K562 (cell line): Measurements from ENCODE around the gene HAGHL. TPM values are rescaled to one million over a fixed set of nuclear protein-coding genes. Genes with fewer than 3 reads are reported as not detected.

Experiments
- CBX1 ChIP-seq: sonication (generic); IDR thresholded peaks from 2 replicates; pipeline ENCODE4 v1.6.1; 2016; ENCODE audit warnings: antibody characterized with exemption, low read depth, mild to moderate bottlenecking
- EP400 ChIP-seq: fragments of 450-650 bp; IDR thresholded peaks from 2 replicates; pipeline ENCODE4 v1.6.1; 2017; ENCODE audit warnings: antibody characterized with exemption, mild to moderate bottlenecking, moderate library complexity
- GATAD2A ChIP-seq: fragments of 450-650 bp; IDR thresholded peaks from 2 replicates; pipeline ENCODE4 v1.6.1; 2017
- GTF2B ChIP-seq: IDR thresholded peaks from 2 replicates; pipeline ENCODE4 v1.6.1; 2011; ENCODE audit not compliant: insufficient read length; ENCODE audit errors: extremely low read depth
- HDAC1 ChIP-seq, 2 experiments: fragments of 450-650 bp; IDR thresholded peaks; 2 replicates each; pipeline ENCODE4 v1.6.1; 2016 to 2017; ENCODE audit warnings: inconsistent platforms in 1 of 2, mild to moderate bottlenecking in 1 of 2, moderate library complexity in 1 of 2
- HDAC2 ChIP-seq: fragments of 450-650 bp; IDR thresholded peaks from 2 replicates; pipeline ENCODE4 v1.6.1; 2016; ENCODE audit warnings: mild to moderate bottlenecking
- ID3 ChIP-seq, 2 experiments: fragments of 250-450 bp in 1 of 2; fragments of 450-650 bp in 1 of 2; sonication (Bioruptor Pico) in 1 of 2; IDR thresholded peaks; 2 replicates each; pipeline versions ENCODE4 v1.6.1 to v1.8.0; 2016 to 2021; ENCODE audit warnings: mild to moderate bottlenecking in 2 of 2, moderate library complexity in 2 of 2, missing compliant biosample characterization in 1 of 2, missing genetic modification characterization in 1 of 2
- KAT2B ChIP-seq: IDR thresholded peaks from one replicate; pipeline ENCODE4 v1.6.1; 2012; ENCODE audit warnings: low read depth, mild to moderate bottlenecking, control low read depth, inconsistent platforms, low read length, moderate library complexity
- KAT8 ChIP-seq: fragments of 450-650 bp; IDR thresholded peaks from 2 replicates; pipeline ENCODE4 v1.6.1; 2016; ENCODE audit warnings: low read depth, mild to moderate bottlenecking
- MEF2A ChIP-seq: IDR thresholded peaks from 2 replicates; pipeline ENCODE4 v1.6.1; 2011; ENCODE audit warnings: low read depth, mild to moderate bottlenecking, low read length, moderate library complexity; ENCODE audit not compliant: control insufficient read depth
- RAD21 ChIP-seq, 2 experiments: fragments of 250-450 bp in 1 of 2; fragments of 450-650 bp in 1 of 2; sonication (Bioruptor Pico) in 1 of 2; formaldehyde crosslinking in 1 of 2; IDR thresholded peaks in 1 of 2; conservative IDR thresholded peaks in 1 of 2; 2 replicates each; pipeline versions ENCODE4 v1.4.0 to v1.8.0; 2020 to 2022; ENCODE audit warnings: mild to moderate bottlenecking in 2 of 2, moderate library complexity in 1 of 2
- RAD51 ChIP-seq: fragments of 450-650 bp; IDR thresholded peaks from 2 replicates; pipeline ENCODE4 v1.7.1; 2016; ENCODE audit warnings: low read depth, mild to moderate bottlenecking, borderline replicate concordance
- RERE ChIP-seq: sonication (generic); formaldehyde crosslinking; IDR thresholded peaks from 2 replicates; pipeline ENCODE4 v1.8.0; 2023; ENCODE audit warnings: missing genetic modification reagents, mild to moderate bottlenecking, borderline replicate concordance
- TEAD4 ChIP-seq, 2 experiments: sonication (generic) in 1 of 2; formaldehyde crosslinking in 1 of 2; IDR thresholded peaks; 2 replicates each; pipeline versions ENCODE4 v1.6.1 to v1.8.0; 2012 to 2022; ENCODE audit warnings: borderline replicate concordance in 1 of 2, inconsistent platforms in 1 of 2, low read length in 1 of 2, mild to moderate bottlenecking in 1 of 2, missing genetic modification reagents in 1 of 2
- TGIF2 ChIP-seq: sonication (generic); formaldehyde crosslinking; IDR thresholded peaks from 2 replicates; pipeline ENCODE4 v1.8.1; 2022; ENCODE audit warnings: mild to moderate bottlenecking, missing genetic modification reagents, moderate library complexity
- ZBTB43 ChIP-seq: sonication (generic); formaldehyde crosslinking; IDR thresholded peaks from 2 replicates; pipeline ENCODE4 v1.8.0; 2023; ENCODE audit warnings: mild to moderate bottlenecking, missing genetic modification reagents
- ZFX ChIP-seq: sonication (generic); formaldehyde crosslinking; IDR thresholded peaks from 2 replicates; pipeline ENCODE4 v1.8.0; 2022; ENCODE audit warnings: mild to moderate bottlenecking, missing genetic modification reagents, moderate library complexity
- ZNF77 ChIP-seq: fragments of 250-450 bp; sonication (Bioruptor Pico); IDR thresholded peaks from 2 replicates; pipeline ENCODE4 v1.5.0; 2020
- ZNF830 ChIP-seq: fragments of 250-450 bp; sonication (Bioruptor Pico); IDR thresholded peaks from 2 replicates; pipeline ENCODE4 v1.5.0; 2021; ENCODE audit warnings: mild to moderate bottlenecking
- ZSCAN32 ChIP-seq: fragments of 450-650 bp; formaldehyde crosslinking; IDR thresholded peaks from 2 replicates; pipeline ENCODE4 v1.4.0; 2020; ENCODE audit warnings: mild to moderate bottlenecking, moderate library complexity
- polyA plus RNA-seq, 8 experiments: library from polyadenylated mRNA; depleted of rRNA in 4 of 8; stranded (reverse) in 5 of 8; unstranded in 3 of 8; fragments of >200 nt; fragmentation: Nextera tagmentation in 2 of 8; fragmentation: Illumina TruSeq in 1 of 8; extraction: Ambion mirVana in 2 of 8; extraction: Trizol in 1 of 8; gene quantifications; 2 replicates each; pipeline versions ENCODE4 v1.2.1 to v1.2.3, GENCODE V29; 2011 to 2014; ENCODE audit warnings: inconsistent platforms in 1 of 8, missing spikeins in 1 of 8
- total RNA-seq, 7 experiments: library from RNA; depleted of rRNA in 6 of 7; stranded (reverse); fragments of >200 nt in 6 of 7; fragmentation: Illumina TruSeq in 2 of 7; extraction: Trizol in 2 of 7; gene quantifications; 2 replicates each; pipeline versions ENCODE4 v1.2.1 to v1.2.3, GENCODE V29; 2011 to 2021; ENCODE audit warnings: low replicate concordance in 1 of 7

The HAGHL gene
- total and polyA plus RNA-seq, 9 of the 15 experiments (the other 6 are each of a cell fraction or from before 2014, with no cell fraction given) = 0.31 to 83.4 (median 20.7) TPM

GRCh38 chr16:726438-727290 lies at the start of gene HAGHL, which contains the start of gene CCDC78 (continued):
- TF ChIP-seq RERE (CRISPR knock-in tag) (no peak), EP400 (no peak), GATAD2A (no peak), ZBTB43 (no peak), ID3 (CRISPR knock-in tag; IDR thresholded peaks at IDR 0.05) (no peak), ID3 (tag; IDR thresholded peaks at IDR 0.05) (no peak), ZNF830 (CRISPR knock-in tag) (no peak), MEF2A (no peak), HDAC1 (IDR thresholded peaks at IDR 0.05) (no peak), KAT2B (no peak), RAD21 (CRISPR knock-in tag; conservative IDR thresholded peaks at IDR 0.05 in 1 of 2, IDR thresholded peaks at IDR 0.05 in 1 of 2) (no peak), ZFX (CRISPR knock-in tag) (no peak), GTF2B (no peak), ZNF77 (CRISPR knock-in tag) (no peak), TGIF2 (CRISPR knock-in tag) (no peak), CBX1 (peak; percentile 76; the same call in 1 of the 2 replicates), KAT8 (no peak), TEAD4 (IDR thresholded peaks at IDR 0.05; ENCODE audit: low read length) (no peak), TEAD4 (CRISPR knock-in tag; IDR thresholded peaks at IDR 0.05; ENCODE audit: borderline replicate concordance) (no peak), ZSCAN32 (CRISPR knock-in tag) (no peak), RAD51 (no peak), HDAC2 (no peak)
